ENCODE data around the gene NCOA4. TPM values are rescaled to one million over a fixed set of nuclear protein-coding genes. Genes with fewer than 3 reads are reported as not detected.
A peak's percentile ranks its signal among the peaks of the same experiment; 100 is the strongest.

Gene NCOA4
- total RNA-seq (10 to 100 TPM; 71.1 to 71.9 TPM), polyA plus RNA-seq (100 to 1,000 TPM; 165 to 246 TPM)

GRCh38 chr10:46030091-46030937, at the start of gene NCOA4:
Gene NCOA4, minus strand, starts transcription at chr10:46030623. Its CDS starts 13,943 bp downstream, at chr10:46016680.
- peak; percentile 93 to 97 (median 95) for DNase-seq
- intact Hi-C loops (cut with micrococcal nuclease), result loop anchor here (5.0 to 10.0 kb wide), 2 partner anchors 77 to 234 kb away; no protein-coding TSS in a partner anchor
- Histone ChIP-seq H3K9me3 (ENCODE audit: control insufficient read depth in 1 of 2, low read length in 2 of 2) (no peaks in the 10 kb centered on the region), H3K27me3 (ENCODE audit: insufficient read depth, low read length) (no peaks in the 10 kb centered on the region), H3K4me3 (ENCODE audit: low read length in 2 of 2) (peak within 1 kb of the TSS; percentile 55 to 92), H3K36me3 (ENCODE audit: insufficient read depth, low read length) (peaks cover 5% of the 10 kb centered on the region), H3K4me1 (ENCODE audit: insufficient read depth, low read length) (peaks cover 50% of the 10 kb centered on the region), H3K27ac (ENCODE audit: low read depth, low read length) (peak within 1 kb of the TSS; percentile 91)
- ChIA-PET CTCF (ENCODE audit: partially characterized antibody) (interaction anchor here (1.0 to 4.9 kb wide), 14 partner anchors 12 to 780 kb away, joined by 3 to 57 read pairs (median 4); no protein-coding TSS in a partner anchor), POLR2A (ENCODE audit: partially characterized antibody) (interaction anchor here (1.2 to 2.4 kb wide), 6 partner anchors 10 to 239 kb away, joined by 5 to 13 read pairs (median 7); no protein-coding TSS in a partner anchor)
- peaks cover 33 to 55% (median 47%) of the 10 kb centered on the region in 4 donors for H3K4me1 Mint-ChIP-seq
- H3K36me3 Mint-ChIP-seq, result peaks cover 3 to 17% of the 10 kb centered on the region in 2 donors
- peak within 1 kb of the TSS; percentile 93 to 100 (median 97) for H3K4me3 Mint-ChIP-seq
- no peaks in the 10 kb centered on the region for H3K9me3 Mint-ChIP-seq
- H3K27ac Mint-ChIP-seq, result peak within 1 kb of the TSS; percentile 96 to 99 (median 98)
- H3K27me3 Mint-ChIP-seq, result peaks cover 0 to 5% of the 10 kb centered on the region in 2 donors

DNA sequence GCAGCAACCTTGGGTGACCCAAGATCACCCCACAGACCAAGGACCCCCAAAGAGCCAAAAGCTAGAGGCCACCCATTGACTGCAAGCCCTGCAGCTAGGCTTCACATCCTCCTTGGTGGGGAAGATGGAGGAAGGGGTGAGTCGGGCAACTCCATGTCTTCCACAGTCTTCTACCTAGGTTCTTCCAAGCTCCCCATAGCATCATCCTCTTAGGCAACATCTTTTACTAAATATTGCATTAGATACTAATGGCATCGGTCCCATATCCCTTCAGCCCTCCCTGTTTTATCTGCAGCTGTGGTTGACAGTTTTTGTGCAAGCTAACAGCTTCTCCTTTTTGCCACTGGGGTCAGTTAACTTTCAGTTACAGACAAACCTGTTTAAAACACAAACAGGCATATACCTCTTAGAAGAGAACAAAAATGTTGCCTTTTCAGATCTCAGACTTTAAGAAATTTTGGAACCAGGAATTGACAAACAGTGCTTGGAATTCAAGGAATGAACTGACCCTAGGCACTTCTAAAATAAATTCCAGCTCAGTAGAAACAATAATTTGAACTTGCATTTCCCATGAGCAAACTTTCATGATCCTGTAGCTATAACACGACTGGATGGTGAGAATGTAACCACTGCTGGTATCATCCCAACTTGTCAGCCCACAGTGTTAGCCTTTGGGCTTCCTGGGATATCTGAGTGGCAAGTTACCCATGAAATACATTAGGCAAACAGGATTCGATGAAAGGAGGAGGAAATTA, 49.6 kb upstream of the NCOA4 start:
- H3K9me3 ChIP-seq (ENCODE audit: control insufficient read depth in 1 of 2, low read length in 2 of 2), result no peaks in the 10 kb centered on the region
- peak overlapping the region in 6 of 7 donors; percentile 42 to 83 (median 66) for H3K27ac Mint-ChIP-seq
- no peaks in the 10 kb centered on the region for H3K27me3 ChIP-seq (ENCODE audit: insufficient read depth, low read length)
- H3K9me3 Mint-ChIP-seq, result peaks cover 0 to 7% (median 0%) of the 10 kb centered on the region in 8 donors
- peaks cover 18% of the 10 kb centered on the region for H3K4me1 ChIP-seq (ENCODE audit: insufficient read depth, low read length)
- no peaks in the 10 kb centered on the region for H3K27me3 Mint-ChIP-seq
- no peak for DNase-seq
- intact Hi-C loops (cut with micrococcal nuclease), result loop anchor here (10.0 kb wide), 1 partner anchor 85 kb away; no protein-coding TSS in a partner anchor
- peaks cover 18 to 57% (median 34%) of the 10 kb centered on the region in 4 donors for H3K4me1 Mint-ChIP-seq
- ChIA-PET CTCF (ENCODE audit: partially characterized antibody) (interaction anchor here (0.8 to 1.1 kb wide), 2 partner anchors 26 to 46 kb away, joined by 4 read pairs; no protein-coding TSS in a partner anchor), POLR2A (ENCODE audit: partially characterized antibody) (interaction anchor here (0.6 to 1.1 kb wide), 5 partner anchors 9 to 27 kb away, joined by 3 read pairs; no protein-coding TSS in a partner anchor)
- H3K36me3 ChIP-seq (ENCODE audit: insufficient read depth, low read length), result no peaks in the 10 kb centered on the region
- no peak overlapping the region for H3K27ac ChIP-seq (ENCODE audit: low read depth, low read length)
- peak overlapping the region in 1 of 8 donors; percentile 17 for H3K4me3 Mint-ChIP-seq
- H3K36me3 Mint-ChIP-seq, result no peaks in the 10 kb centered on the region
- H3K4me3 ChIP-seq (ENCODE audit: low read length in 2 of 2), result no peak overlapping the region

- DNase-seq, result no peak
- Histone ChIP-seq H3K27me3 (ENCODE audit: insufficient read depth, low read length) (no peaks in the 10 kb centered on the region), H3K9me3 (ENCODE audit: control insufficient read depth in 1 of 2, low read length in 2 of 2) (no peaks in the 10 kb centered on the region), H3K36me3 (ENCODE audit: insufficient read depth, low read length) (no peaks in the 10 kb centered on the region), H3K27ac (ENCODE audit: low read depth, low read length) (no peak overlapping the region), H3K4me3 (ENCODE audit: low read length in 2 of 2) (no peak overlapping the region), H3K4me1 (ENCODE audit: insufficient read depth, low read length) (peaks cover 18% of the 10 kb centered on the region)
- POLR2A ChIA-PET (ENCODE audit: partially characterized antibody), result interaction anchor here (0.7 to 1.8 kb wide), 8 partner anchors 8 to 106 kb away, joined by 3 to 15 read pairs (median 4); partner anchors contain the start of gene TIMM23
- peak overlapping the region in 5 of 7 donors; percentile 58 to 88 (median 71) for H3K27ac Mint-ChIP-seq
- peak overlapping the region in 3 of 8 donors; percentile 40 to 69 (median 42) for H3K4me3 Mint-ChIP-seq
- intact Hi-C loops (cut with micrococcal nuclease), result no loop called here
- CTCF ChIA-PET (ENCODE audit: partially characterized antibody), result interaction anchor here (1.2 to 2.1 kb wide), 7 partner anchors 10 to 49 kb away, joined by 3 to 12 read pairs (median 8); no protein-coding TSS in a partner anchor
- H3K4me1 Mint-ChIP-seq, result peaks cover 16 to 57% (median 34%) of the 10 kb centered on the region in 4 donors
- H3K36me3 Mint-ChIP-seq, result no peaks in the 10 kb centered on the region
- H3K27me3 Mint-ChIP-seq, result no peaks in the 10 kb centered on the region
- H3K9me3 Mint-ChIP-seq, result peaks cover 0 to 7% (median 0%) of the 10 kb centered on the region in 8 donors
These were observed 47.4 kb upstream of the NCOA4 start for GRCh38 chr10:46077731-46078413.

- intact Hi-C loops (cut with micrococcal nuclease), result no loop called here
- Mint-ChIP-seq H3K27ac (peak overlapping the region in 5 of 7 donors; percentile 58 to 80 (median 64)), H3K36me3 (no peaks in the 10 kb centered on the region), H3K9me3 (peaks cover 0 to 2% (median 0%) of the 10 kb centered on the region in 8 donors), H3K4me3 (peak overlapping the region in 4 of 8 donors; percentile 32 to 69 (median 41)), H3K27me3 (no peaks in the 10 kb centered on the region), H3K4me1 (peaks cover 16 to 54% (median 31%) of the 10 kb centered on the region in 4 donors)
- no peak overlapping the region for H3K27ac ChIP-seq (ENCODE audit: low read depth, low read length)
- H3K36me3 ChIP-seq (ENCODE audit: insufficient read depth, low read length), result no peaks in the 10 kb centered on the region
- no peaks in the 10 kb centered on the region for H3K27me3 ChIP-seq (ENCODE audit: insufficient read depth, low read length)
- DNase-seq, result no peak
- H3K4me1 ChIP-seq (ENCODE audit: insufficient read depth, low read length), result peaks cover 18% of the 10 kb centered on the region
- ChIA-PET POLR2A (ENCODE audit: partially characterized antibody) (interaction anchor here (0.7 to 1.8 kb wide), 9 partner anchors 9 to 105 kb away, joined by 3 to 15 read pairs (median 4); partner anchors contain the start of gene TIMM23), CTCF (ENCODE audit: partially characterized antibody) (interaction anchor here (1.2 to 2.1 kb wide), 7 partner anchors 11 to 48 kb away, joined by 3 to 12 read pairs (median 8); no protein-coding TSS in a partner anchor)
- H3K9me3 ChIP-seq (ENCODE audit: control insufficient read depth in 1 of 2, low read length in 2 of 2), result no peaks in the 10 kb centered on the region
- H3K4me3 ChIP-seq (ENCODE audit: low read length in 2 of 2), result no peak overlapping the region
These were observed 46.7 kb upstream of the NCOA4 start for GRCh38 chr10:46077141-46077554.

DNA sequence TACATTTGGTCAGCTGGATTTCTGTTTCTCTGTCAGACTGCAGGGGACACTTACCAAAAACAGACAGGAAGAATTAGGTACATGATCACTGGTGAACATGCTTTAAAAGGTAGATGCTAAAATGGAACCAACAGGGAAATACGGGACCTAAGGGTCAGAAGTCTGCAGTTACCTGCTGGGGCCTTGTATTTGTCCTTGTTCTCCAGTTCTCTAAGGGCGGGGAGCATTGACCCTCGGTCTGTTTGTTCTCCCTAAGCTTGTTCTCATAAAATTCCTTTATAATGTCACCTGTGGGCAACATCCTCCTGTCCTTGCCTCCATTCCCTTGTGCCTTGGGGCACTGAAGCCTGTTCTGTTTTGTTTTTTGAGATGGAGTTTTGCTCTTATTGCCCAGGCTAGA, 45.4 kb upstream of the NCOA4 start:
- POLR2A ChIA-PET (ENCODE audit: partially characterized antibody), result interaction anchor here (1.2 kb wide), 1 partner anchor 18 kb away, joined by 5 read pairs; no protein-coding TSS in a partner anchor
- CTCF ChIA-PET (ENCODE audit: partially characterized antibody), result interaction anchor here (1.9 to 2.1 kb wide), 3 partner anchors 16 to 47 kb away, joined by 8 to 12 read pairs (median 9); no protein-coding TSS in a partner anchor

DNA sequence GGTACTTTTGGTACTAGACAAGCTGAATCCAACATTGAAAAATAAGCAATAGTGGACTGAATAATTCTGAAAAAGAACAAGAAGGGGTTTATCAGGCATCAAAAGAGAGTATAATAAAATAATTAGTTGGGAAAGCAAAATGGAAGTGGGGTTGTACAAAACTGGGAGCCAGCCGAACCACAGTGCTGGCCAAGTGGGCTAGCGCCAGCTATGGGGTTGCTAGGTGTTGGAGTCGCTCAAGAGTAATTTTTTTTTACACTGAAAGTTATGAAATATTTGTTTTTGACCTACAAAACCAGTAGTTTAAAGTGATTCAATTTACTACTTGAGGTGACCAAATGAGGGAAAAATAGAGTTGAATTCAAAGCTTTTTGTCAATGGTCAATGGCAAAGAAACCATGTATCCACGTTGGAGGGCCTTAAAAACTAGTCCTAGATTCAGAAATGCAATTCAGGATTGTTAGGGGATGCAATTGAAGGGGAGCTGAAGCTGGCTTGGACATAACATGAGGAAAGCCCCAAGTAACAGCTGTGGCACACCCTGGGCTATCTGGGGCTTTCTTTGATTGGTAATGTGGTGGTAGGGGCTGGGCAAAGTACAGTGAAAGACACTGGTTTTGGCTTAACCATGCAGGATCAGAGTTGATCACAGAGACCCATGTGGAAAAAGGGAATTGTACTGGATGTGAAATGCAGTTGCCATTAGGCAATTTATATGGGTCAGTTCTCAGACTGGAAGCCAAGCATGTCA, 43.9 kb upstream of the NCOA4 start:
- Histone ChIP-seq H3K36me3 (ENCODE audit: insufficient read depth, low read length) (no peaks in the 10 kb centered on the region), H3K9me3 (ENCODE audit: control insufficient read depth in 1 of 2, low read length in 2 of 2) (no peaks in the 10 kb centered on the region), H3K4me3 (ENCODE audit: low read length in 2 of 2) (no peak overlapping the region), H3K4me1 (ENCODE audit: insufficient read depth, low read length) (peaks cover 10% of the 10 kb centered on the region), H3K27ac (ENCODE audit: low read depth, low read length) (no peak overlapping the region), H3K27me3 (ENCODE audit: insufficient read depth, low read length) (no peaks in the 10 kb centered on the region)
- intact Hi-C loops (cut with micrococcal nuclease), result no loop called here
- peaks cover 7 to 28% (median 15%) of the 10 kb centered on the region in 4 donors for H3K4me1 Mint-ChIP-seq
- CTCF ChIA-PET (ENCODE audit: partially characterized antibody), result no interaction called here
- no peak overlapping the region for H3K27ac Mint-ChIP-seq
- H3K4me3 Mint-ChIP-seq, result no peak overlapping the region
- no peaks in the 10 kb centered on the region for H3K36me3 Mint-ChIP-seq
- POLR2A ChIA-PET (ENCODE audit: partially characterized antibody), result no interaction called here
- H3K27me3 Mint-ChIP-seq, result no peaks in the 10 kb centered on the region
- DNase-seq, result no peak
- peaks cover 0 to 2% (median 0%) of the 10 kb centered on the region in 8 donors for H3K9me3 Mint-ChIP-seq

More for the DNA sequence above, 45.4 kb upstream of the NCOA4 start:
- peaks cover 18% of the 10 kb centered on the region for H3K4me1 ChIP-seq (ENCODE audit: insufficient read depth, low read length)
- no peaks in the 10 kb centered on the region for H3K9me3 ChIP-seq (ENCODE audit: control insufficient read depth in 1 of 2, low read length in 2 of 2)
- Mint-ChIP-seq H3K4me3 (no peak overlapping the region), H3K4me1 (peaks cover 8 to 41% (median 23%) of the 10 kb centered on the region in 4 donors), H3K9me3 (peaks cover 0 to 2% (median 0%) of the 10 kb centered on the region in 8 donors), H3K27me3 (no peaks in the 10 kb centered on the region), H3K27ac (peak overlapping the region in 2 of 7 donors; percentile 36 to 76), H3K36me3 (no peaks in the 10 kb centered on the region)
- no peak for DNase-seq
- no peak overlapping the region for H3K27ac ChIP-seq (ENCODE audit: low read depth, low read length)
- intact Hi-C loops (cut with micrococcal nuclease), result no loop called here
- no peaks in the 10 kb centered on the region for H3K36me3 ChIP-seq (ENCODE audit: insufficient read depth, low read length)
- H3K27me3 ChIP-seq (ENCODE audit: insufficient read depth, low read length), result no peaks in the 10 kb centered on the region
- H3K4me3 ChIP-seq (ENCODE audit: low read length in 2 of 2), result no peak overlapping the region
